GM19025 (cell line): ENCODE results near the gene CACNA1B.

ENCODE experiments used
- ATAC-seq: cut with Tn5 transposase; IDR thresholded peaks from one replicate; pipeline ENCODE4 v1.9.1; 2021; ENCODE audit warnings: mild to moderate bottlenecking, low read depth, moderate library complexity; ENCODE audit not compliant: unreplicated experiment

The CACNA1B gene

GRCh38 chr9:138047469-138048040 lies 170.0 kb downstream of the CACNA1B start:
- ATAC-seq = no peak

GRCh38 chr9:138048184-138048583 lies 170.6 kb downstream of the CACNA1B start:
- ATAC-seq = no peak

- ATAC-seq = no peak
Measured at GRCh38 chr9:138049085-138049778, 171.7 kb downstream of the CACNA1B start.

DNA sequence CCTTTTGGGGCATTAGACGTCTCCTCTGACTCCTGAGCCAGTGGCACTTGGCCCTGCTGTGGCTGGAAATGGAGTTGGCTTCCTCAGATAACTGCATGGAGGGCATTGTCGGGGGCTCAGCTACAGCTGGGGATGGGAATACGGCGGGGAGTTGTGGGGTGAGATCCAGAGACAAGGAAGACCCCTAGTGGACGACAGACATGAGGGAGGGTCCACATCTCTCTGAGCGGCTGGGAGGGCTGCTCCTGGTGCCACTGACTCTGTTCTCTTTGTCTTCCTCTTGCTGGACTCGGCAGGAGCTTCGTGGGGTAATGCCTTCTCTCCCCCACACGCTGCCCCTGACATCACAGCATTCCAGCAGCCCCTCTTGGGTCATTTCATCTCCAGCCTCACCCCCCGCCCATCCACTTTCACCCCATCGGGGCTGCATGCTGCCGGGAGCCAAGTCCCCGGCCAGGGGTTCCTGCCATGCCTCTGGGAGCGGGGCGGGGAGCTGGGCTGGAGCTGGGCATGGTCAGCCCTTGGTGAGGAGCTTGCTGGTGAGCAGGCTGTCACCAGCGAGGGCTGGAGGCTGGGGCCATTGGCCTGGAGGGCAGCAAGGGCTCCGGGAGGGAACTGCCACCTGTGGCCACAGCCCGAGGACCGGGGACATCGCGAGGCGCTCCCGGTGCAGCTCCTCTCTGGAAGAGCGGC lies 172.3 kb downstream of the CACNA1B start:
- ATAC-seq = no peak

DNA sequence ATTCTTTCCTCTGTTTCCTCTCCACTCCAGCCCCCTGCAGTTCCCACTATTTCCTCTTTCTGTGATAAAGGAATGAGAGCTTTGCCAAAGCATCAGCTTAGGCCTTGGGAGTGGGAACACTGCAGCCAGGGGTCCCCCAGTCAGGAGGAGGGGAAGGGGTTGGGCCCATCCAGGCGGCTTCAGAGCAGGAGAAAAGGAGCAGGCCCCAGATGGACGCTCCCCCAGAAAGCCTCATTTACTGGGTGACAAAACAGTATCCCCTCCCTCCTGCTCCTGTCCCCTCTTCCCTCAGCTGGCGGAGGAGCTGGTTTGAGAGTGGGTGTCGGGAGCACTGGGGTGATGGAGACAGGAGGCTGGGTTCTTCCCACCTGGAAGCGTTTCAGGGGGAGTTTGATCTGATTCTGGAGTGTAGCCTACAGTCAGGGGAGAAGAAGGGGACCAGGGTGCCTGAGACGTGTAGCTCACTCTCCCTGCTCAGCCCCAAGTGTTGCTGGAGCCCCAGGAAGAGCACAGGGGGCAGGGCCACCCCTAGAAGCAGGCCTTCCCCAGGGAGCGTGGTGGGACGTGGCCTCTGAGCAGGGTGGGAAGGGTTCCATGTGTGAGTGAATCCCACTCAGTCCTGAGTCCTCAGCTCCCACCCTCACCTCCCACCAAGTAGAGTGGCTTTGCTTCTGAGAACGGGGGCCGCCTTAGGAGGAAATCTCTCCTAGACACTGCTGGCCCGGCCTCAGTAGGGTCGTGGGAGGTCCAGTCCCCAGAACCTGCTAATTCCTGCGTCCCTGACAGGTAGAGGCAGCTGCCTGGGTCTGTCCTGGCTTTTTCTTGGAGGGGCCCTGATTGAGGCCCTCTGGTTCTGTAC lies 173.1 kb downstream of the CACNA1B start:
- no peak for ATAC-seq

- ATAC-seq = no peak
Measured at GRCh38 chr9:138051586-138052321, 174.2 kb downstream of the CACNA1B start.

- ATAC-seq = no peak
Measured at GRCh38 chr9:138052322-138052615, 174.7 kb downstream of the CACNA1B start.

DNA sequence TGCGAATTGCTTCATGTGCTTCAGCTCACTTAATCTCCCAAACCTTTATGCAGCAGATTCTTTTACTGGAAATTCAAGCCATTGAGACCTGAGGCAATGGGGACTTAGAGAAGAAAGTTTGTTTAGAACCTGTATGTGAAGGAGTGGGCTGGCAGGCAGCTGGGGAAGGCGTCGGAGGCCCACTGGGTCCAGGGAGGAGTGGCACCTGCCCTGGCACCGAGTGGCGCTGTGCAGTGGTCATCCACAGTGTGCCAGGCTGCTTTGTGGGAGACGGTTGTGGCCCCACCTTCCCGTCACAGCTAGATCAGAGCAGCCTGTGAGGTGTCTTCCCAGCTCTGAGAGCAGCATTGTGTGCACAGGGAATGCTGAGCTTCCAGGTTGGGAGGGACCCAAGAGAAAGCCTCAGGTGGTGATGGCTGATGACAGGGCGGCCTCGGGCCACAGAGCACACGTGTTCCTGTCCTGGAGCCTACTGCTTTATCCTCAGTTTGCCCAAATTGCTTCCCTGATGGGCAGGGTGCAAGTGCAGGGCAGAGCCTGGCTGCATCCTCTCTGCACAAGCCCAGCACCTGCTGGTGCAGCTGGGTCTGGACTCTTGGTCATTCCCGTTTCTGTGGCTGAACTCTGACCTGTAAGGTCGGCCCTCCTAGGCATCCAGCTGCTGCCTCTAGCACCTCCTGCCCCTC lies 175.2 kb downstream of the CACNA1B start:
- ATAC-seq = no peak

GRCh38 chr9:138053321-138053868 lies 175.8 kb downstream of the CACNA1B start:
- ATAC-seq = no peak

- ATAC-seq = no peak
Measured at GRCh38 chr9:138053996-138054752, 176.6 kb downstream of the CACNA1B start.

DNA sequence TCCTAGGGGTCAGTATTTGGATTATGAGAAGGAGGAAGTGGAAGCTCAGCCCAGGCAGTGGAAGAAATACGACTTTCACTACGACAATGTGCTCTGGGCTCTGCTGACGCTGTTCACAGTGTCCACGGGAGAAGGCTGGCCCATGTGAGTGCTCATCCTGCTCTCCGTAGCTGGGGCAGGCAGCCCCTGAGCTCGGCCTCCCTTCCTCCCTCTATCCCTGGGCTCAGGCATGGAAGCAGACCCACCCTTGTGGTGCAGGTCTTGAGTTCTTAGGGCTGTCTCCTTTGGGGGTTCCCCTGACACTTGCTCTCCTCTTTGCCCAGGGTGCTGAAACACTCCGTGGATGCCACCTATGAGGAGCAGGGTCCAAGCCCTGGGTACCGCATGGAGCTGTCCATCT lies 180.1 kb downstream of the CACNA1B start:
- ATAC-seq = no peak

DNA sequence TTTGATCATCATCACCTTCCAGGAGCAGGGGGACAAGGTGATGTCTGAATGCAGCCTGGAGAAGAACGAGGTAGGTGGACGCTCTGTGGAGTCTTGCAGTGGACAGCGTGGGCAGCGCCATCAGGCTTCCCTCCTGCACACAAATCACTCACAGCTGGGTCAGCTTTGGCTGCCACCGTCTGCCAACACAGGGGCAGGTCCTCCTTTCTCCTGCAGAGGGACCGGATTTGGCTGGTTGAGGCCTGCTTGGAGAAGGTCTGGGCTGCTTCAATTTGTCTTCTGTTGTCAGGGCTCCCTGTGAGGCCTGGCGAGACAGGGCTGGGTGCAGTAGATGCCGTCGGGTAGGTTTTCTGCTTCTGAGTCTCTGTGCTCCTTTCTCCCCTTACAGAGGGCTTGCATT lies 180.6 kb downstream of the CACNA1B start:
- no peak for ATAC-seq

DNA sequence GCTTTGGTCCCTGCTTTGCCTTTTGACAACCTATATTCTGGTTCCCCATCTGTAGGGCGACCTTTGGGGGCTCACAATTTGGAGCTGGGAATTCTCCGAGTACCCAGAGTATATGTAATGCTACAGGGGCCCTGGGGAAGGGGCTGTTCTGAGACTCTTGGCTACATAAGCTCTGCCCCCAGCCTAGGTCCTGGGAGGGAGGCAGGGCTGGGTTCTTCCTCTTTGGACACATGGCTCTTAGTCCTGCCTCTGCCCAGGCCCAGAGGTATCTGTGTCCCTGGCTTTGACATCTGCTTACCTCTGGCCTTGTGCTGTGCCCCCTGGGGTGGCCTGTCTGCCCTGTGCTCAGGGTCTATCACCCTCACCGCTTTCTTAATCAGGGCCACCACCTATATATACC lies 181.6 kb downstream of the CACNA1B start:
- ATAC-seq = no peak

GRCh38 chr9:138060365-138060764 lies 182.8 kb downstream of the CACNA1B start:
- no peak for ATAC-seq

DNA sequence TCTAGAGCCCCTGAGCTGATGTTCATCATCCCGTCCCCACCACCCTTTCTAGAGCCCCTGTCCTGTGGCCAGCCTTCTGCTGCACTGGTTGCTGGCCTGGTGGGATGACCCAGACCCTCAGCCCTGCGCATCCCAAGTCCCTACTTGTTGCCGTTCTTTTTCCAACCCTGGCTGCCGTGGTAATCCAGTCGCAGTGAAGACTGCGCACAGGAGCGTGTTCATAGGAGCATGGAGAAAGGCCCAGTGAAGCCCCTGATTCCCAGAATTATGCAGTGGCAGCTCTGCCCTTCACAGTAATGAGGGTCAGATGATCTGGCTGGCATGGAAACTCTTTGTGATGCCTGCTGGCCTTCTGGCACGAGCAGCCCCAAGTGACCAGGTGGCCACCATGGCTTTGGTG lies 183.3 kb downstream of the CACNA1B start:
- no peak for ATAC-seq

GRCh38 chr9:138061631-138062030 lies 184.0 kb downstream of the CACNA1B start:
- ATAC-seq = no peak

- no peak for ATAC-seq
Measured at GRCh38 chr9:138062196-138062595, 184.6 kb downstream of the CACNA1B start.

DNA sequence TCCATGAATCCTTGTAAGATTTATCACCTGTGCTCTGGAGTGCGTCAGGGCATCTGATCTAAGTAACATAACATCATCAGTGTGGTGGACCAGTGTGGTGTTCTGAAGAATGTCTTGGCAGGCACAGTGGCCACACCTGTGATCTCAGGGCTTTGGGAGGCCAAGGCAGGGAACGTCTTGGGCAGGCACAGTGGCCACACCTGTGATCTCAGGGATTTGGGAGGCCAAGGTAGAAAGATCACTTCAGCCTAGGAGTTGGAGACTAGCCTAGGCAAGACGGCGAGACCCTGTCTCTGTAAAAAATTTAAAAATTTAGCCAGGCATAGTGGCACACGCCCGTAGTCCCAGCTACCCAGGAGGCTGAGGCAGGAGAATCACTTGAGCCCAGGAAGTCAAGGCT lies 185.5 kb downstream of the CACNA1B start:
- ATAC-seq = no peak

DNA sequence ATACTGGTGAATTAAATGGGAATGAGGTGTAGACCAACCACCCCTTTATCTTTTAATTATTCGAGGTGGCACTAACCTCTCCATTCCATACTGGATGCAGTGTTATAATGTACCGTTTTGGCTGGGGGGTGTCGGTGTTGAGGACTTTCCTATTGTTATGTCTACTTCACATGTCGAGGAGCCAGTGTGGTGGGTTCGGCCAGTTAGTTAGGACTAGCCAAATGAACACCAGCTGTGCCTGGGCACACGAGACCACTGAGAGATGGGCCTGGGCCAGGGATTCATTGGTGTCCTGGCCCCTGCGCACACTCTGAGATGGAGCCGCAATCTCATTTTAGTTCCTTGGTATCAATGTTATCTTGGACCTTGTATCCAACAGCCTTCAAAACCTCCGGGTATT lies 186.2 kb downstream of the CACNA1B start:
- no peak for ATAC-seq
